GM10248 (cell line): ENCODE measurements around the gene BRF1.
"Not testable (repeated sequence)": the region's sequence is repeated elsewhere in the genome, so short reads cannot be mapped to it uniquely, and the experiment has no call there.

Source experiments
- CTCF ChIA-PET: fragments of 300-600 bp; sonication (Branson Sonifier 250); formaldehyde crosslinking; extraction: SDS; loops from one replicate; lab custom pipeline; 2021; ENCODE audit warnings: antibody characterized with exemption; lab: Yijun Ruan, JAX
- POLR2A ChIA-PET: fragments of 350-650 bp; sonication (Branson Sonifier 250); formaldehyde crosslinking; extraction: SDS; loops from one replicate; lab custom pipeline; 2020; ENCODE audit warnings: antibody characterized with exemption; lab: Yijun Ruan, JAX
- DNase-seq: peaks from one replicate; pipeline ENCODE4 v3.0.0; 2012; ENCODE audit errors: extremely low spot score
- TF ChIP-seq, protein P1 (sequence below): IDR thresholded peaks from 2 replicates; pipeline ENCODE4 v1.5.1; 2012; ENCODE audit warnings: mild to moderate bottlenecking, low read depth; ENCODE audit errors: extremely low read depth, missing control alignments, control extremely low read depth

BRF1 gene

DNA sequence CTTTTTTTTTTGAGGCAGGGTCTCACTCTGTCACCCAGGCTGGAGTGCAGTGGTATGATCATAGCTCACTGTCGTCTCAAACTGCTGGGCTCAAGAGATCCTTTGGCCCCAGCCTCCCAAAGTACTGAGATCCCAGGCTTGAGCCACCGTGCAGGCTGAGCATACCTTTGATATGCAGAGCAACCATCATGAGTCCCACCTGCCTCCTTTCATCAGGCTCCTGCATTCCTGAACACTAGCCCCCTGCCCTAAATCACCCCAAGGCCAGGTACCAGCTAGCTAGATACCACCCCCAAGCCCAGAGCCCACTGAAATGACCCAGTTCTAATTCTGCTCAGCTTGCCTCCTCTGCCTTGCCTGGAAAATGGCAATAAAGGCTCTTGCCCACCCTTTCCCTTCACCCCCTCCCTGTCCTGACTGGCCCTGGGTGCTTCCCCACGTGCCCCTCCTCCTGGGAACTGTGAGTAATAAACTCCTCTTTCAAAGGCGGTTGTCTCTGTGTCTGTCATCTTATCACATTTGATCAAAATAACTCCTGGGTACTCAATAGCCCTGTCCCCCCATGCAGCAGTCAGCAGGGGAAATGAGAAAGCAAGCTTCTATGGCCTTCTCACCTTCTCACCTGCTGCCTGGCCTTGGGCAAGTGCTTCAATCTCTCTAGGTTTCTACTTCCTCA lies 6.4 kb upstream of the BRF1 start:
- POLR2A ChIA-PET: no interaction called here
- TF ChIP-seq, protein P1, sequence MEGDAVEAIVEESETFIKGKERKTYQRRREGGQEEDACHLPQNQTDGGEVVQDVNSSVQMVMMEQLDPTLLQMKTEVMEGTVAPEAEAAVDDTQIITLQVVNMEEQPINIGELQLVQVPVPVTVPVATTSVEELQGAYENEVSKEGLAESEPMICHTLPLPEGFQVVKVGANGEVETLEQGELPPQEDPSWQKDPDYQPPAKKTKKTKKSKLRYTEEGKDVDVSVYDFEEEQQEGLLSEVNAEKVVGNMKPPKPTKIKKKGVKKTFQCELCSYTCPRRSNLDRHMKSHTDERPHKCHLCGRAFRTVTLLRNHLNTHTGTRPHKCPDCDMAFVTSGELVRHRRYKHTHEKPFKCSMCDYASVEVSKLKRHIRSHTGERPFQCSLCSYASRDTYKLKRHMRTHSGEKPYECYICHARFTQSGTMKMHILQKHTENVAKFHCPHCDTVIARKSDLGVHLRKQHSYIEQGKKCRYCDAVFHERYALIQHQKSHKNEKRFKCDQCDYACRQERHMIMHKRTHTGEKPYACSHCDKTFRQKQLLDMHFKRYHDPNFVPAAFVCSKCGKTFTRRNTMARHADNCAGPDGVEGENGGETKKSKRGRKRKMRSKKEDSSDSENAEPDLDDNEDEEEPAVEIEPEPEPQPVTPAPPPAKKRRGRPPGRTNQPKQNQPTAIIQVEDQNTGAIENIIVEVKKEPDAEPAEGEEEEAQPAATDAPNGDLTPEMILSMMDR: no peak
- CTCF ChIA-PET: interaction anchor here (1.2 to 1.6 kb wide), 2 partner anchors 10 to 221 kb away, joined by 3 read pairs; no protein-coding TSS in a partner anchor
- no peak for DNase-seq

DNA sequence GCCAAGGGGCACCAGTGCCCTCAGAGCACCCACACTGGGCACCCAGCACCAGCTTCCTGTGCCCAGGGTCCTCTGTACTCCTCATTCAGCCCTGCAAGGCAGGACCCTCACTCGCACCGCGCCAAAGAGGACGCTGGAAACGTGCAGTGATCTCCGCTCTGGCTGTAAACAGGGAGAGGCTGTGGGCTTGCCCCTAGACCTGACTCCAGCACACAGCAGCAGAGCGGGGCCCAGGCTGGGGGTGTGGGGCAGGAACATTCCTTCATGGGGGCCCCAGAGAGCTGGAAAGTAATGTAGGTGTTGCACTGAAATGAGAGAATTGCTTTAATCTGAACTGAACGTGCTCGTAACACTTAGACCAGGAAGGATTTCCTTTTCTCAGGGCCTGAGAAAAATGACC lies 5.0 kb upstream of the BRF1 start:
- DNase-seq: no peak
- ChIA-PET CTCF (interaction anchor here (0.6 kb wide), 1 partner anchor 11 kb away, joined by 3 read pairs; no protein-coding TSS in a partner anchor), POLR2A (no interaction called here)
- TF ChIP-seq, protein P1: no peak

DNA sequence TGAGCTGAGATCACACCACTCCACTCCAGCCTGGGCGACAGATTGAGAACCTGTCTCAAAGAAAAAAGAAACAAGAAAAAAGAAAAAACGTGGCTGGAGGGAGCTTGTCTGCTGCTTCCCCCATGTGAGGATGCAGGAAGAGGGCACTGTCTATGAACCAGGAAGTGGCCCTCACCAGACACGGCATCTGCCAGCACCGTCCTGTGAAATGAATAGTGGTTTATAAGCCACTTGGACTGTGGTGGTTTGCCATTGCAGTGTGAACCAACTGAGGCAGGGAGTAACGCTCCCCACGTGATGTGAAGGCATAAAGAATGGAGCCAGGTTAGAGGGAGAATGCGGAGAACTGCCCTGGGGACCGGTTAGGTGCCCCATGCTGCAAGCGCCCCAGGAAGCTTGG lies 4.5 kb upstream of the BRF1 start:
- CTCF ChIA-PET: interaction anchor here (0.6 kb wide), 1 partner anchor 12 kb away, joined by 3 read pairs; no protein-coding TSS in a partner anchor
- TF ChIP-seq, protein P1: no peak
- DNase-seq: no peak
- POLR2A ChIA-PET: no interaction called here

DNA sequence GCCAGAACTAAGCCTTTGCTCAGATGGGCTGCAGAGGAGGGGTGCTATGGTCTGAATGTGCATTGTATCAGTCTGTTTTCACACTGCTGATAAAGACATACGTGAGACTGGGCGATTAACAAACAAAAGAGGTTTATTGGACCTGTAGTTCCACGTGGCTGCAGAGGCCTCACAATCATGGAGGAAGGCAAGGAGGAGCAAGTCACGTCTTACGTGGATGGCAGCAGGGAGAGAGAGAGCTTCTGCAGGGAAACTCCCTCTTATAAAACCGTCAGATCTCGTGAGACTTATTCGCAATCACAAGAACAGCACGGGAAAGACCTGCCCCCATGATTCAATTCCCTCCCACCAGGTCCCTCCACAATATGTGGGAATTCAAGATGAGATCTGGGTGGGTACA lies 3.8 kb upstream of the BRF1 start:
- TF ChIP-seq, protein P1: no peak
- ChIA-PET CTCF (no interaction called here), POLR2A (no interaction called here)
- no peak for DNase-seq

DNA sequence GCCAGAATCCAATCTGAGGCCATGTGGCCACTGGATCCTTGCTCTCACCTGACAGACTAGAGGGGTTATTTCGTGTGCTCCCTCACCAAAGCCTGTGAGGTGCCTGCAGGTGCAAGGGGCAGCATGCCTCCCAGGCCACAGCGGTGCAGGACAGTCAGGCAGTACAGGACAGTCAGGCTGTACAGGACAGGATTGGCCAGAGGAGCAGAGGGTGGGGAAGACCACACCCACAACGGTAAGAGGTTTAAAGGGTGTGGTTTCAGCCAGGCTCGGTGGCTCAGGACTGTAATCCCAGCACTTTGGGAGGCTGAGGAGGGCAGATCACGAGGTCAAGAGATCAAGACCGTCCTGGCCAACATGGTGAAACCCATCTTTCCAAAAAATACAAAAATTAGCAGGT lies 3.1 kb upstream of the BRF1 start:
- POLR2A ChIA-PET: no interaction called here
- DNase-seq: no peak

DNA sequence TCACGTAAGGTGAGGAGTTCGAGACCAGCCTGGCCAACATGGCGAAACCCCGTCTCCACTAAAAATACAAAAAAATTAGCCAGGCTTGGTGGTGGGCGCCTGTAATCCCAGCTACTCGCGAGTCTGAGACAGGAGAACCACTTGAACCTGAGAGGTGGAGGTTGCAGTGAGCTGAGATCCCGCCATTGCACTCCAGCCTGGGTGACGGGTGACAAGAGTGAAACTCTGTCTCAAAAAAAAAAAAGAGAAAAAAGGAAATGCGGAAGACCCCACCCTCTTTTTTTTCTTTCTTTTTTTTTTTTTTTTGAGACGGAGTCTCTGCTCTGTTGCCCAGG lies 1.1 kb upstream of the BRF1 start:
- CTCF ChIA-PET: interaction anchor here (1.2 kb wide), 1 partner anchor 179 kb away, joined by 4 read pairs; no protein-coding TSS in a partner anchor
- DNase-seq, POLR2A ChIA-PET: not testable (repeated sequence)

More for the DNA sequence above, 3.1 kb upstream of the BRF1 start:
- CTCF ChIA-PET: no interaction called here
- TF ChIP-seq, protein P1: no peak

DNA sequence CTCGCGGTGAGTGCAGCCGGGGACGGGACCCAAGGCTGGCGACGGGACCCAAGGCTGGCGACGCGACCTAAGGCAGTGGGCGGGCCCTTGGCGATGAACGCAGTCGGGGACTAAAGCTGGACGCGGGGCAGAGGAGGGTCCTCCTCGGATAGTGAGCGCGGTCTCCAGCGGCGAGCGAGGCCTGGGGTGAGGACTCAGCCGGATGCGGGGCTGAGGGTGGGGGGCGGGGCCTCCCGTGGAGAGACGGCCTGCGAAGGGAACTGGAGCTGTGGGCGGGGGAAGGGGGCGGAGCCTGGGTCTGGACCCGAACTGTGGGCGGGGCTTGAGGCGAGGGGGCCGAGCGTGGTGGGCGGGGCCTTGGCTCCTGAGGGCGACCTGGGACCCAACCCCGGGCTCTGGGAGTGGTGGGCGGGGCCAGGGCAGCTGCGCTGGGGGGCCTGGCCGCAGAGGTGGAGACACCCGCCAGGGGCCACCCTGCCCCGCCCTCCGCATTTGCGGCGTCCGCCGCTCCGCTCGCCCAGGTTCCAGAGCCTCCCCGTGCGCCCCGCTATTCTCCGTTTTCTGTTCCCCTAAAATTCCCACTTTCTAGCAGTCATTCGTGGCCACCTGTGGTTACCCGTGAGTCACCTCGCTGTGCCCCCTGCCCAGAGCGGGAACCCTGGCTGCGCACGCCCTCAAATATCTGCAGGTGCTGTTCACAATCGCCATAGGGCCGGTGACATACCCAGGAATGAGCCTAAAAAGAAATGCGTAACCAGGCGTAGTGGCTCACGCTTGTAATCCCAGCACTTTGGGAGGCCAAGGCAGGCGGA lies 508 bp upstream of the BRF1 start:
- POLR2A ChIA-PET: interaction anchor here (0.6 to 1.3 kb wide), 6 partner anchors 13 to 422 kb away, joined by 3 to 9 read pairs (median 3); partner anchors contain the start of gene PACS2

More for the DNA sequence above, 508 bp upstream of the BRF1 start:
- TF ChIP-seq, protein P1: no peak
- peak; percentile 100 for DNase-seq
- CTCF ChIA-PET: interaction anchor here (0.8 to 1.8 kb wide), 9 partner anchors 10 to 1230 kb away, joined by 3 to 7 read pairs (median 4); no protein-coding TSS in a partner anchor
